GM10266 (cell line): ENCODE data around the gene STKLD1.

Experiments used
- DNase-seq: peaks from one replicate; pipeline ENCODE4 v3.0.0; 2012; ENCODE audit errors: extremely low spot score
- TF ChIP-seq, protein P1 (sequence below): IDR thresholded peaks from 2 replicates; pipeline ENCODE4 v1.5.1; 2012; ENCODE audit warnings: mild to moderate bottlenecking, low read depth; ENCODE audit not compliant: control insufficient read depth, insufficient read depth; ENCODE audit errors: missing control alignments

The STKLD1 gene

GRCh38 chr9:133367221-133367620 lies 8.9 kb upstream of the STKLD1 start:
- no peak for DNase-seq
- TF ChIP-seq, protein P1, sequence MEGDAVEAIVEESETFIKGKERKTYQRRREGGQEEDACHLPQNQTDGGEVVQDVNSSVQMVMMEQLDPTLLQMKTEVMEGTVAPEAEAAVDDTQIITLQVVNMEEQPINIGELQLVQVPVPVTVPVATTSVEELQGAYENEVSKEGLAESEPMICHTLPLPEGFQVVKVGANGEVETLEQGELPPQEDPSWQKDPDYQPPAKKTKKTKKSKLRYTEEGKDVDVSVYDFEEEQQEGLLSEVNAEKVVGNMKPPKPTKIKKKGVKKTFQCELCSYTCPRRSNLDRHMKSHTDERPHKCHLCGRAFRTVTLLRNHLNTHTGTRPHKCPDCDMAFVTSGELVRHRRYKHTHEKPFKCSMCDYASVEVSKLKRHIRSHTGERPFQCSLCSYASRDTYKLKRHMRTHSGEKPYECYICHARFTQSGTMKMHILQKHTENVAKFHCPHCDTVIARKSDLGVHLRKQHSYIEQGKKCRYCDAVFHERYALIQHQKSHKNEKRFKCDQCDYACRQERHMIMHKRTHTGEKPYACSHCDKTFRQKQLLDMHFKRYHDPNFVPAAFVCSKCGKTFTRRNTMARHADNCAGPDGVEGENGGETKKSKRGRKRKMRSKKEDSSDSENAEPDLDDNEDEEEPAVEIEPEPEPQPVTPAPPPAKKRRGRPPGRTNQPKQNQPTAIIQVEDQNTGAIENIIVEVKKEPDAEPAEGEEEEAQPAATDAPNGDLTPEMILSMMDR = no peak

- DNase-seq = no peak
- TF ChIP-seq, protein P1 = no peak
Observed at GRCh38 chr9:133367778-133368177, 8.4 kb upstream of the STKLD1 start.

GRCh38 chr9:133368249-133368881 lies 7.8 kb upstream of the STKLD1 start:
- no peak for DNase-seq

DNA sequence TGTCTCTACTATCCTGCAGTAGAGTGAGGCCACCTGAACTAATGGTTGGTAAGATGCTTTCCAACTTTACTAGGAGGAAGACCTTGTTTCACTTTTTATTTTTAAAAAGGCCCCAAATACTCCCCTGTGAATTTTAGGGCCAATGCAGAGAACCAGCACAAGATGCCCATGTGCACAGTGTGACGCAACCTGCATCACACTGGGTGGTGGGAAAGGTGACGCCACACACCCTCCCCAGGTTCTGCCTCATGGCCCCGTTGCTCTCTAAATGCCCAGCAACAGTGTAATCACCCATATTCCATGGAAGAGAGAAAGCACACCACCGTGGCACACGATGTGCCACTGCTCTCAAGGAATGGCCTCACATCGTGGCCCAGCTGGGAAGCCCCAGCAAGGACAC lies 6.7 kb upstream of the STKLD1 start:
- DNase-seq = no peak
- TF ChIP-seq, protein P1 = no peak

More at GRCh38 chr9:133368249-133368881, 7.8 kb upstream of the STKLD1 start:
- TF ChIP-seq, protein P1 = no peak

DNA sequence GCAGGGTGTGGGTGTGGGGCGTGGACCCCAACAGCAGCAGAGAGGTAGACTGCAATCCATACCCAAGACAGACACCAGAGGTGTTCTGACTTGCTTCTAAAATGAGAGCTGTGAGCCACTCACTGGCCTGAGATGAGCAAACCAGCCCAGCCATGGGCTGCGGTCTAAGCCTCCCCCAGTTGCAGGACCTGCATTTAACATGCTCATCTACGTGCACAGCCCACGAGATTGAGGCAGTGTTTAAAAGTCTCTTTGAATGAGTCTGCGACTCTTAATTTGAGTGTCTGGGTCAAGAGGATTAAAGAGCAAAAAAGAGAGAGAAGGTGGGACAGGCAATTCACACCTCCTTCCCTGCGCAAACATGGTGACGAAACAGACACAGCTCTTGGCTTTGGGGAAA lies 6.2 kb upstream of the STKLD1 start:
- DNase-seq = no peak
- TF ChIP-seq, protein P1 = no peak

GRCh38 chr9:133370685-133371084 lies 5.5 kb upstream of the STKLD1 start:
- DNase-seq = no peak
- TF ChIP-seq, protein P1 = no peak

- no peak for DNase-seq
- TF ChIP-seq, protein P1 = no peak
Observed at GRCh38 chr9:133371261-133371711, 4.9 kb upstream of the STKLD1 start.
